Measurements from ENCODE around the gene CELF3.
"Not testable (repeated sequence)": the region's sequence is repeated elsewhere in the genome, so short reads cannot be mapped to it uniquely, and the experiment has no call there.

Gene CELF3

GRCh38 chr1:151716771-151717631, at the start of gene CELF3:
CELF3 (minus strand) TSS chr1:151716803; CDS start chr1:151716020, 783 bp downstream.
- DNase-seq = peak in 3 of 6 experiments; percentile 10 to 29 (median 15)

GRCh38 chr1:151763990-151764389, 47.4 kb upstream of the CELF3 start:
- DNase-seq = no peak

GRCh38 chr1:151762941-151763921, 46.6 kb upstream of the CELF3 start, which contains the start of gene MRPL9:
MRPL9 (minus strand) TSS chr1:151763496; CDS start chr1:151763479, 17 bp downstream.
- DNase-seq = peak; percentile 66 to 86 (median 74)

GRCh38 chr1:151760597-151761385, 44.2 kb upstream of the CELF3 start:
- DNase-seq = no peak

GRCh38 chr1:151759241-151759640, 42.6 kb upstream of the CELF3 start:
- DNase-seq = no peak

- DNase-seq = no peak
Observed at GRCh38 chr1:151756291-151756690, 39.7 kb upstream of the CELF3 start.

GRCh38 chr1:151741516-151741915, 24.9 kb upstream of the CELF3 start:
- DNase-seq = no peak

- no peak for DNase-seq
Observed at GRCh38 chr1:151739590-151740355, 23.2 kb upstream of the CELF3 start.

- no peak for DNase-seq
Observed at GRCh38 chr1:151737479-151737878, 20.9 kb upstream of the CELF3 start.

- no peak for DNase-seq
Observed at GRCh38 chr1:151737026-151737425, 20.4 kb upstream of the CELF3 start.

- not testable (repeated sequence) for DNase-seq
Observed at GRCh38 chr1:151733995-151734394, 17.4 kb upstream of the CELF3 start.

- DNase-seq = no peak
Observed at GRCh38 chr1:151733126-151733525, 16.5 kb upstream of the CELF3 start.

GRCh38 chr1:151729966-151730291, 13.3 kb upstream of the CELF3 start:
- DNase-seq = no peak

GRCh38 chr1:151729157-151729965, 12.8 kb upstream of the CELF3 start:
- no peak for DNase-seq

- no peak for DNase-seq
Observed at GRCh38 chr1:151728151-151729054, 11.8 kb upstream of the CELF3 start.

GRCh38 chr1:151723726-151724370, 7.2 kb upstream of the CELF3 start:
- no peak for DNase-seq

GRCh38 chr1:151721788-151722510, 5.3 kb upstream of the CELF3 start:
- DNase-seq = no peak

- peak; percentile 19 to 58 (median 44) for DNase-seq
Observed at GRCh38 chr1:151720974-151721787, 4.6 kb upstream of the CELF3 start, which contains the start of gene RIIAD1. RIIAD1 (plus strand) TSS chr1:151721522; CDS start chr1:151721537, 15 bp downstream.
